ENCODE measurements around the gene ST6GALNAC6.

Gene ST6GALNAC6

DNA sequence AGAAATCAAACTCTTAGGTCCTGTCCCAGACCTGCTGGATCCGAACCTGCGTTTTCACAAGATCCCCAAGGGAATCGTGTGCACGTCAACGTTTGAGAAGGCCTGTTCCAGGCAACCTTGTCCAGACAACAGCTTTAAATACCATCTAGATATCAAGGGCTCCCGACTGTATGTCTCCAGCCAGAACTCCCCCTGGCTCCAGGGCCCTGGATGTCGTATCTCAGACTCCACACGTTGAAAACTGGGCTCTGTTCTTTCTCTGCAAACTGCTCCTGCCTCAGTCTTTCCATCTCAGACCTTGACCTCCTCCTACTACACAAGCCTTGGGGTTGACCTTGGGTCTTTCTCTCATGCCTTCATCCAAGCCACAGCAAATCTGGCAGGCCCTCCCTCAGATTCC is 39.1 kb downstream of the ST6GALNAC6 start:
- TF ChIP-seq, protein P1, sequence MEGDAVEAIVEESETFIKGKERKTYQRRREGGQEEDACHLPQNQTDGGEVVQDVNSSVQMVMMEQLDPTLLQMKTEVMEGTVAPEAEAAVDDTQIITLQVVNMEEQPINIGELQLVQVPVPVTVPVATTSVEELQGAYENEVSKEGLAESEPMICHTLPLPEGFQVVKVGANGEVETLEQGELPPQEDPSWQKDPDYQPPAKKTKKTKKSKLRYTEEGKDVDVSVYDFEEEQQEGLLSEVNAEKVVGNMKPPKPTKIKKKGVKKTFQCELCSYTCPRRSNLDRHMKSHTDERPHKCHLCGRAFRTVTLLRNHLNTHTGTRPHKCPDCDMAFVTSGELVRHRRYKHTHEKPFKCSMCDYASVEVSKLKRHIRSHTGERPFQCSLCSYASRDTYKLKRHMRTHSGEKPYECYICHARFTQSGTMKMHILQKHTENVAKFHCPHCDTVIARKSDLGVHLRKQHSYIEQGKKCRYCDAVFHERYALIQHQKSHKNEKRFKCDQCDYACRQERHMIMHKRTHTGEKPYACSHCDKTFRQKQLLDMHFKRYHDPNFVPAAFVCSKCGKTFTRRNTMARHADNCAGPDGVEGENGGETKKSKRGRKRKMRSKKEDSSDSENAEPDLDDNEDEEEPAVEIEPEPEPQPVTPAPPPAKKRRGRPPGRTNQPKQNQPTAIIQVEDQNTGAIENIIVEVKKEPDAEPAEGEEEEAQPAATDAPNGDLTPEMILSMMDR (conservative IDR thresholded peaks at IDR 0.05), result no peak

GRCh38 chr9:127858041-127858512 is 41.3 kb downstream of the ST6GALNAC6 start:
- TF ChIP-seq, protein P1 (conservative IDR thresholded peaks at IDR 0.05), result no peak
- H3K27ac ChIP-seq, result peak overlapping the region; percentile 38; the same call in 1 of the 2 replicates

More for the DNA sequence above, 39.1 kb downstream of the ST6GALNAC6 start:
- H3K27ac ChIP-seq, result no peak overlapping the region

- peak overlapping the region; percentile 38; the same call in 1 of the 2 replicates for H3K27ac ChIP-seq
- TF ChIP-seq, protein P1 (conservative IDR thresholded peaks at IDR 0.05), result no peak
Measured at GRCh38 chr9:127857278-127857677, 42.1 kb downstream of the ST6GALNAC6 start.

GRCh38 chr9:127856729-127857116 is 42.7 kb downstream of the ST6GALNAC6 start:
- TF ChIP-seq, protein P1 (conservative IDR thresholded peaks at IDR 0.05), result no peak
- no peak overlapping the region; the same call in 1 of the 2 replicates for H3K27ac ChIP-seq

- H3K27ac ChIP-seq, result peak overlapping the region; percentile 92; the same call in 1 of the 2 replicates
- TF ChIP-seq, protein P1 (conservative IDR thresholded peaks at IDR 0.05), result no peak
Measured at GRCh38 chr9:127856094-127856728, 43.2 kb downstream of the ST6GALNAC6 start.

DNA sequence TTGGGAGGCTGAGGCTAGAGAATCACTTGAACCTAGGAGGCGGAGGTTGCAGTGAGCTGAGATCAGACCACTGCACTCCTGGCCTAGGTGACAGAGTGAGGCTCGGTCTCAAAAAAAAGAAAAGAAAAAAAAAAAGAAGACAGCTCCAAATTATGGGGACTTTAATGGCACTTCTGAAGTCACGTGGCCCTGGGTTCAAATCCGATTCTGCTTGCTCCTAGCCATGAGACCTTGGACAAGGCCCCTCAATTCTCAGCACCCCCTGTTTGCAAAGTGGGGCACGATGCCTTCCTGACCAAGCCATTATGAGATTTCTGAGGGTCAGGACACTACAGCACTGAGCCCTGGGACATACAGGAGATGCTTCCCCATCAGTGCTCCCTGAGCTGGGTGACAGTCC is 43.9 kb downstream of the ST6GALNAC6 start:
- TF ChIP-seq, protein P1 (conservative IDR thresholded peaks at IDR 0.05), result no peak
- peak overlapping the region; percentile 92 for H3K27ac ChIP-seq

GRCh38 chr9:127854960-127855359 is 44.4 kb downstream of the ST6GALNAC6 start:
- TF ChIP-seq, protein P1 (conservative IDR thresholded peaks at IDR 0.05), result no peak

More at GRCh38 chr9:127854960-127855359, 44.4 kb downstream of the ST6GALNAC6 start:
- peak overlapping the region; percentile 92 for H3K27ac ChIP-seq

Measured in VCaP (cell line).